ENCODE results near the gene CYP19A1. TPM values are rescaled to one million over a fixed set of nuclear protein-coding genes. Genes with fewer than 3 reads are reported as not detected.

CYP19A1 gene
- total RNA-seq, 1 experiment from 2014 or later, result not detected

- Histone ChIP-seq H3K27ac (ENCODE audit: low read depth, low read length) (no peak overlapping the region), H3K27me3 (ENCODE audit: insufficient read depth, low read length) (no peaks in the 10 kb centered on the region; the same call in 1 of the 2 replicates), H4K20me1 (ENCODE audit: insufficient read depth) (no peaks in the 10 kb centered on the region), H2AFZ (ENCODE audit: low read depth, low read length, poor library complexity, severe bottlenecking) (no peak overlapping the region), H3K9me2 (ENCODE audit: insufficient read depth) (no peaks in the 10 kb centered on the region), H3K4me1 (ENCODE audit: control insufficient read depth in 1 of 2, insufficient read depth in 2 of 2, low read length in 2 of 2) (no peaks in the 10 kb centered on the region), H3K9me3 (ENCODE audit: control insufficient read depth in 1 of 2, insufficient read depth in 1 of 2, low read depth in 1 of 2, low read length in 2 of 2) (no peaks in the 10 kb centered on the region), H3K36me3 (ENCODE audit: control insufficient read depth in 1 of 2, insufficient read depth in 2 of 2, low read length in 2 of 2) (no peaks in the 10 kb centered on the region), H3K4me3 (replicated peaks in 1 of 2; ENCODE audit: low read depth in 1 of 2, low read length in 2 of 2) (no peak overlapping the region), H3K4me2 (ENCODE audit: low read length) (no peak overlapping the region), H3K9ac (ENCODE audit: low read length) (no peak overlapping the region), H3K79me2 (ENCODE audit: insufficient read depth, low read length) (no peaks in the 10 kb centered on the region)
- peak; percentile 74 for ATAC-seq
- no peak for DNase-seq (ENCODE audit: low read depth, low spot score)
- TF ChIP-seq ZNF274 (IDR thresholded peaks at IDR 0.05; ENCODE audit: low read depth, low read length) (no peak), TCF7L2 (IDR thresholded peaks at IDR 0.05; ENCODE audit: borderline replicate concordance, extremely low read depth, insufficient read depth, insufficient read length) (no peak), CEBPB (IDR thresholded peaks at IDR 0.05; ENCODE audit: low read depth) (no peak), CTCF (IDR thresholded peaks at IDR 0.05 in 2 of 3, conservative IDR thresholded peaks at IDR 0.05 in 1 of 3; ENCODE audit: borderline replicate concordance in 1 of 3, insufficient read depth in 1 of 3, low read depth in 2 of 3, low read length in 2 of 3) (peak; percentile 37 to 43 (median 39); a peak in 4 of 6 replicates), YY1 (IDR thresholded peaks at IDR 0.05; ENCODE audit: extremely low read depth, insufficient replicate concordance, low read depth, low read length) (no peak), SIN3A (IDR thresholded peaks at IDR 0.05; ENCODE audit: low read depth) (no peak), FOSL1 (IDR thresholded peaks at IDR 0.05; ENCODE audit: low read depth) (no peak), RAD21 (IDR thresholded peaks at IDR 0.05; ENCODE audit: low read depth) (peak; percentile 46)
- ChIA-PET RAD21 (ENCODE audit: low non-redundant PET in 1 of 2, low total read pairs in 2 of 2, uncharacterized antibody in 2 of 2, unreplicated experiment in 2 of 2) (interaction anchor here in 1 of 2 experiments (1.1 kb wide), 1 partner anchor 213 kb away, joined by 3 read pairs; no protein-coding TSS in a partner anchor), CTCF (interaction anchor here (0.7 to 1.5 kb wide), 3 partner anchors 115 to 124 kb away, joined by 3 to 10 read pairs (median 3); no protein-coding TSS in a partner anchor), POLR2A (no interaction called here)
- no TSS peak for BruUV-seq (replicated peaks)
- intact Hi-C loops (cut with micrococcal nuclease), result loop anchor here (10.0 kb wide), 1 partner anchor 122 kb away; no protein-coding TSS in a partner anchor
These were observed 51.6 kb downstream of the CYP19A1 start for GRCh38 chr15:51286816-51287215.
